Body of pancreas (tissue), 4 donors: ENCODE results near the gene MGP.

Source experiments
- POLR2A ChIP-seq, 3 donors: fragments of 450-650 bp; IDR thresholded peaks; one replicate each; pipeline ENCODE4 v1.6.1; 2016; ENCODE audit warnings: antibody characterized with exemption in 3 of 3, mild to moderate bottlenecking in 2 of 3
- TF ChIP-seq, protein P1 (sequence below), 7 experiments: fragments of 450-650 bp in 4 of 7; fragments of 200-600 bp in 3 of 7; sonication (generic) in 3 of 7; IDR thresholded peaks; one replicate each; pipeline ENCODE4 v1.5.1; 2016 to 2019; ENCODE audit warnings: antibody characterized with exemption in 7 of 7

- TF ChIP-seq, protein P1, sequence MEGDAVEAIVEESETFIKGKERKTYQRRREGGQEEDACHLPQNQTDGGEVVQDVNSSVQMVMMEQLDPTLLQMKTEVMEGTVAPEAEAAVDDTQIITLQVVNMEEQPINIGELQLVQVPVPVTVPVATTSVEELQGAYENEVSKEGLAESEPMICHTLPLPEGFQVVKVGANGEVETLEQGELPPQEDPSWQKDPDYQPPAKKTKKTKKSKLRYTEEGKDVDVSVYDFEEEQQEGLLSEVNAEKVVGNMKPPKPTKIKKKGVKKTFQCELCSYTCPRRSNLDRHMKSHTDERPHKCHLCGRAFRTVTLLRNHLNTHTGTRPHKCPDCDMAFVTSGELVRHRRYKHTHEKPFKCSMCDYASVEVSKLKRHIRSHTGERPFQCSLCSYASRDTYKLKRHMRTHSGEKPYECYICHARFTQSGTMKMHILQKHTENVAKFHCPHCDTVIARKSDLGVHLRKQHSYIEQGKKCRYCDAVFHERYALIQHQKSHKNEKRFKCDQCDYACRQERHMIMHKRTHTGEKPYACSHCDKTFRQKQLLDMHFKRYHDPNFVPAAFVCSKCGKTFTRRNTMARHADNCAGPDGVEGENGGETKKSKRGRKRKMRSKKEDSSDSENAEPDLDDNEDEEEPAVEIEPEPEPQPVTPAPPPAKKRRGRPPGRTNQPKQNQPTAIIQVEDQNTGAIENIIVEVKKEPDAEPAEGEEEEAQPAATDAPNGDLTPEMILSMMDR (IDR thresholded peaks at IDR 0.05) = no peak
- peak in 2 of 3 donors; percentile 55 to 62 for TF ChIP-seq POLR2A (IDR thresholded peaks at IDR 0.05)
Measured at GRCh38 chr12:14885718-14886221, at the start of gene MGP.
